HepG2 (cell line): ENCODE measurements around the gene EVI5. TPM values are rescaled to one million over a fixed set of nuclear protein-coding genes. Genes with fewer than 3 reads are reported as not detected.

Experiments used
- CERS6 ChIP-seq: sonication (generic); formaldehyde crosslinking; IDR thresholded peaks from 2 replicates; pipeline ENCODE4 v1.5.0; 2020; ENCODE audit warnings: missing genetic modification reagents
- HNRNPL ChIP-seq: fragments of 200-400 bp; formaldehyde crosslinking; IDR thresholded peaks from 2 replicates; pipeline ENCODE4 v1.6.1; 2017; ENCODE audit warnings: mild to moderate bottlenecking, low read depth, low read length
- HOXA7 ChIP-seq: sonication (generic); formaldehyde crosslinking; IDR thresholded peaks from 2 replicates; pipeline ENCODE4 v1.8.1; 2022; ENCODE audit warnings: mild to moderate bottlenecking, missing genetic modification reagents, moderate library complexity
- RERE ChIP-seq: IDR thresholded peaks from 2 replicates; pipeline ENCODE4 v1.6.1; 2016; ENCODE audit warnings: low read depth, missing genetic modification reagents, missing compliant biosample characterization
- RXRB ChIP-seq: IDR thresholded peaks from 2 replicates; pipeline ENCODE4 v1.6.1; 2016; ENCODE audit warnings: borderline replicate concordance, missing genetic modification reagents, missing compliant biosample characterization
- STAT5B ChIP-seq: sonication (generic); formaldehyde crosslinking; IDR thresholded peaks from 2 replicates; pipeline ENCODE4 v1.4.0; 2020; ENCODE audit warnings: missing genetic modification reagents
- ZFP1 ChIP-seq: IDR thresholded peaks from 2 replicates; pipeline ENCODE4 v1.6.1; 2016
- ZFP36L1 ChIP-seq: sonication (generic); formaldehyde crosslinking; IDR thresholded peaks from 2 replicates; pipeline ENCODE4 v1.8.0; 2022; ENCODE audit warnings: mild to moderate bottlenecking, missing genetic modification reagents, moderate library complexity
- ZNF33B ChIP-seq: sonication (generic); formaldehyde crosslinking; IDR thresholded peaks from 2 replicates; pipeline ENCODE4 v1.5.1; 2020; ENCODE audit warnings: mild to moderate bottlenecking, missing genetic modification reagents
- ZNF501 ChIP-seq: sonication (generic); formaldehyde crosslinking; IDR thresholded peaks from 2 replicates; pipeline ENCODE4 v1.5.1; 2020; ENCODE audit warnings: mild to moderate bottlenecking, moderate library complexity, missing genetic modification reagents
- polyA plus RNA-seq, 8 experiments: library from polyadenylated mRNA; depleted of rRNA in 3 of 8; stranded (reverse) in 7 of 8; unstranded in 1 of 8; fragments of >200 nt; fragmentation: Illumina TruSeq in 4 of 8; extraction: Trizol in 4 of 8; gene quantifications; 2 replicates each; pipeline versions ENCODE4 v1.2.1 to v1.2.3, GENCODE V29; 2011 to 2016; ENCODE audit warnings: low read depth in 4 of 8, missing spikeins in 1 of 8, mixed read lengths in 1 of 8; ENCODE audit not compliant: insufficient read depth in 1 of 8
- total RNA-seq, 5 experiments: library from RNA; depleted of rRNA; stranded (reverse); fragments of >200 nt; fragmentation: Illumina TruSeq; extraction: Trizol; gene quantifications; 2 replicates each; pipeline ENCODE4 v1.2.3, GENCODE V29; 2016; ENCODE audit warnings: low read depth in 1 of 5
- TF ChIP-seq, protein P1 (sequence below): sonication (generic); formaldehyde crosslinking; IDR thresholded peaks from 2 replicates; pipeline ENCODE4 v1.5.0; 2020; ENCODE audit warnings: mild to moderate bottlenecking, missing genetic modification reagents, moderate library complexity
- TF ChIP-seq, protein P2 (sequence below): sonication (generic); formaldehyde crosslinking; IDR thresholded peaks from 2 replicates; pipeline ENCODE4 v1.4.0; 2020; ENCODE audit warnings: missing genetic modification reagents
- TF ChIP-seq, protein P3 (sequence below): sonication (generic); formaldehyde crosslinking; IDR thresholded peaks from 2 replicates; pipeline ENCODE4 v1.4.0; 2020; ENCODE audit warnings: missing genetic modification reagents, low read depth, mild to moderate bottlenecking, borderline replicate concordance

EVI5 gene
- total and polyA plus RNA-seq, 2 of the 13 experiments (the other 11 are each of a cell fraction or from before 2014, with no cell fraction given) = 4.0 to 12.6 TPM

DNA sequence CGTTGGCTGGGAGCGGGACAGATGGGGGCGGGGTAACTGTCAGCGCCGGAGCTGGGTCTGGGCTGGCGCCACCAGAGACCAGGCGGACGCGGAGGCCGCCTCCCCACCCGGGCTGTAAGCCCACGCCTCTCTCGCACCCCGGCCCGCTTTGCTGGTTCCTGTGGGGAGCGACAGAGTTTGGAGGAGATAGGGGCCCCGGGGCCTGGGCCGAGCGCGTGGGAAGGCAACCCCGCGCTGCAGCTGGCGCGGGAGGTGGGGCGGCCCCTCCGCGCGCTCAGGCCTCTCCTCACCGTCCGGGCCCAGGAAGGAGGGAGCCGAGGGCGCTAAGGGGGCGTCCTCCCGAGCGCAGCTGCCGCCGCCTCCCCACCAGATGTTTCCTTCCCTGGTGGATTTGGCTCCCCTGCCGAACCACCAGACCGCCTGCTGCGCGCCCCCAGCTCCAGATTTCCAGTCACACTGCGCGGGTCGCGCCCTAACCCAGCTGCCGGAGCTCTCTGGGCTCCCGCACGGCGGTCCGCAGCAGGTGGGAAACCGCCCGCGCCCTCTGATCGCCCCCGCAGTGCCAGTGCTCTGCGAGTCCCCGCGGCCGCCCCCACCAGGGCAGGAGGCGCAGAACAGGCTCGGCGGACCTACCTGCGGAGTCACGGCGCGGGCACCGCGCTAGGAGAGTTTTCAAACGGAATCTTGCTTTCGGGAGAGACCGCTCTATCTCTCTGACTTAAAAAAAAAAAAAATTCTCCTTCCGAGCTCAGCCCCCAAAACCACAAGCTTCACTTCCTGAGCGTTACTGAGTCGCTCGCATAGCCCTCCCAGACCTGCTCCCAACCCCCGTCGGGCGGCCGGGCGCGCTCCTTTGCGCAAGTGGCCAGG lies 299.3 kb downstream of the EVI5 start (continued):
- TF ChIP-seq, protein P1, sequence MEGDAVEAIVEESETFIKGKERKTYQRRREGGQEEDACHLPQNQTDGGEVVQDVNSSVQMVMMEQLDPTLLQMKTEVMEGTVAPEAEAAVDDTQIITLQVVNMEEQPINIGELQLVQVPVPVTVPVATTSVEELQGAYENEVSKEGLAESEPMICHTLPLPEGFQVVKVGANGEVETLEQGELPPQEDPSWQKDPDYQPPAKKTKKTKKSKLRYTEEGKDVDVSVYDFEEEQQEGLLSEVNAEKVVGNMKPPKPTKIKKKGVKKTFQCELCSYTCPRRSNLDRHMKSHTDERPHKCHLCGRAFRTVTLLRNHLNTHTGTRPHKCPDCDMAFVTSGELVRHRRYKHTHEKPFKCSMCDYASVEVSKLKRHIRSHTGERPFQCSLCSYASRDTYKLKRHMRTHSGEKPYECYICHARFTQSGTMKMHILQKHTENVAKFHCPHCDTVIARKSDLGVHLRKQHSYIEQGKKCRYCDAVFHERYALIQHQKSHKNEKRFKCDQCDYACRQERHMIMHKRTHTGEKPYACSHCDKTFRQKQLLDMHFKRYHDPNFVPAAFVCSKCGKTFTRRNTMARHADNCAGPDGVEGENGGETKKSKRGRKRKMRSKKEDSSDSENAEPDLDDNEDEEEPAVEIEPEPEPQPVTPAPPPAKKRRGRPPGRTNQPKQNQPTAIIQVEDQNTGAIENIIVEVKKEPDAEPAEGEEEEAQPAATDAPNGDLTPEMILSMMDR (CRISPR knock-in tag) = peak; percentile 77
- TF ChIP-seq, protein P2, sequence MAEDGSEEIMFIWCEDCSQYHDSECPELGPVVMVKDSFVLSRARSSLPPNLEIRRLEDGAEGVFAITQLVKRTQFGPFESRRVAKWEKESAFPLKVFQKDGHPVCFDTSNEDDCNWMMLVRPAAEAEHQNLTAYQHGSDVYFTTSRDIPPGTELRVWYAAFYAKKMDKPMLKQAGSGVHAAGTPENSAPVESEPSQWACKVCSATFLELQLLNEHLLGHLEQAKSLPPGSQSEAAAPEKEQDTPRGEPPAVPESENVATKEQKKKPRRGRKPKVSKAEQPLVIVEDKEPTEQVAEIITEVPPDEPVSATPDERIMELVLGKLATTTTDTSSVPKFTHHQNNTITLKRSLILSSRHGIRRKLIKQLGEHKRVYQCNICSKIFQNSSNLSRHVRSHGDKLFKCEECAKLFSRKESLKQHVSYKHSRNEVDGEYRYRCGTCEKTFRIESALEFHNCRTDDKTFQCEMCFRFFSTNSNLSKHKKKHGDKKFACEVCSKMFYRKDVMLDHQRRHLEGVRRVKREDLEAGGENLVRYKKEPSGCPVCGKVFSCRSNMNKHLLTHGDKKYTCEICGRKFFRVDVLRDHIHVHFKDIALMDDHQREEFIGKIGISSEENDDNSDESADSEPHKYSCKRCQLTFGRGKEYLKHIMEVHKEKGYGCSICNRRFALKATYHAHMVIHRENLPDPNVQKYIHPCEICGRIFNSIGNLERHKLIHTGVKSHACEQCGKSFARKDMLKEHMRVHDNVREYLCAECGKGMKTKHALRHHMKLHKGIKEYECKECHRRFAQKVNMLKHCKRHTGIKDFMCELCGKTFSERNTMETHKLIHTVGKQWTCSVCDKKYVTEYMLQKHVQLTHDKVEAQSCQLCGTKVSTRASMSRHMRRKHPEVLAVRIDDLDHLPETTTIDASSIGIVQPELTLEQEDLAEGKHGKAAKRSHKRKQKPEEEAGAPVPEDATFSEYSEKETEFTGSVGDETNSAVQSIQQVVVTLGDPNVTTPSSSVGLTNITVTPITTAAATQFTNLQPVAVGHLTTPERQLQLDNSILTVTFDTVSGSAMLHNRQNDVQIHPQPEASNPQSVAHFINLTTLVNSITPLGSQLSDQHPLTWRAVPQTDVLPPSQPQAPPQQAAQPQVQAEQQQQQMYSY (CRISPR knock-in tag) = no peak
- TF ChIP-seq CERS6 (CRISPR knock-in tag) (no peak), RXRB (0 out of 2 replicates have a peak, but pooled peaks have one; percentile 18), ZFP1 (CRISPR knock-in tag) (no peak), RERE (CRISPR knock-in tag) (no peak), ZFP36L1 (CRISPR knock-in tag) (no peak), HNRNPL (peak; percentile 60; the same call in 1 of the 2 replicates), ZNF501 (CRISPR knock-in tag) (peak; percentile 17; the same call in 1 of the 2 replicates), HOXA7 (no peak), ZNF33B (0 out of 2 replicates have a peak, but pooled peaks have one; percentile 47), STAT5B (CRISPR knock-in tag) (peak; percentile 19; the same call in 1 of the 2 replicates)
- TF ChIP-seq, protein P3, sequence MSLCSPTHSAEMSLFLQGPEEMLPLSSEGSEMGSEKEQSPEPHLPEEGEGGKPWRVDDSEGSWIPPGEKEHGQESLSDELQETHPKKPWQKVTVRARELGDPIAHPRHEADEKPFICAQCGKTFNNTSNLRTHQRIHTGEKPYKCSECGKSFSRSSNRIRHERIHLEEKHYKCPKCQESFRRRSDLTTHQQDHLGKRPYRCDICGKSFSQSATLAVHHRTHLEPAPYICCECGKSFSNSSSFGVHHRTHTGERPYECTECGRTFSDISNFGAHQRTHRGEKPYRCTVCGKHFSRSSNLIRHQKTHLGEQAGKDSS (CRISPR knock-in tag) = peak; percentile 86
